Parathyroid adenoma (tissue), 2 donors: ENCODE measurements around the gene TMCO2.

Experiments used
- H2AFZ ChIP-seq: fragments of 300-600 bp; sonication (generic); one replicate; pipeline ENCODE4 v1.7.0; 2017; ENCODE audit warnings: antibody characterized with exemption, mild to moderate bottlenecking
- H3K27ac ChIP-seq: fragments of 300-600 bp; sonication (generic); one replicate; pipeline ENCODE4 v1.7.0; 2017
- H3K27me3 ChIP-seq: fragments of 300-600 bp; sonication (generic); one replicate; pipeline ENCODE4 v1.7.0; 2017; ENCODE audit warnings: low read length; ENCODE audit not compliant: control insufficient read depth, insufficient read depth
- H3K36me3 ChIP-seq: fragments of 300-600 bp; sonication (generic); one replicate; pipeline ENCODE4 v1.7.0; 2017; ENCODE audit warnings: low read length; ENCODE audit not compliant: control insufficient read depth, insufficient read depth
- H3K4me1 ChIP-seq: fragments of 300-600 bp; sonication (generic); one replicate; pipeline ENCODE4 v1.7.0; 2017; ENCODE audit warnings: control low read depth
- H3K4me2 ChIP-seq: fragments of 300-600 bp; sonication (generic); one replicate; pipeline ENCODE4 v1.7.0; 2017; ENCODE audit warnings: low read length
- H3K4me3 ChIP-seq: fragments of 300-600 bp; sonication (generic); one replicate; pipeline ENCODE4 v1.7.0; 2017; ENCODE audit warnings: low read depth, low read length
- H3K79me2 ChIP-seq: fragments of 300-600 bp; sonication (generic); one replicate; pipeline ENCODE4 v1.7.0; 2017; ENCODE audit warnings: control low read depth
- H3K9ac ChIP-seq: fragments of 300-600 bp; sonication (generic); one replicate; pipeline ENCODE4 v1.7.0; 2017; ENCODE audit warnings: mild to moderate bottlenecking
- H3K9me3 ChIP-seq: fragments of 300-600 bp; sonication (generic); one replicate; pipeline ENCODE4 v1.7.0; 2017; ENCODE audit warnings: low read length; ENCODE audit not compliant: control insufficient read depth
- CTCF ChIP-seq: fragments of 300-600 bp; sonication (generic); IDR thresholded peaks from one replicate; pipeline ENCODE4 v1.7.0; 2017; ENCODE audit warnings: antibody characterized with exemption, mild to moderate bottlenecking
- donor health status: primary hyperparathyroidism.

The TMCO2 gene

GRCh38 chr1:40248412-40248811 is 675 bp downstream of the TMCO2 start:
- no peak for TF ChIP-seq CTCF
- Histone ChIP-seq H3K27ac (no peak overlapping the region), H3K9me3 (no peaks in the 10 kb centered on the region), H3K4me3 (no peak overlapping the region), H3K4me1 (no peaks in the 10 kb centered on the region), H3K36me3 (no peaks in the 10 kb centered on the region), H2AFZ (no peak overlapping the region), H3K79me2 (no peaks in the 10 kb centered on the region), H3K27me3 (no peaks in the 10 kb centered on the region), H3K4me2 (no peak overlapping the region), H3K9ac (no peak overlapping the region)

- Histone ChIP-seq H3K9me3 (no peaks in the 10 kb centered on the region), H3K27ac (no peak overlapping the region), H3K79me2 (no peaks in the 10 kb centered on the region), H3K4me1 (peaks cover 3% of the 10 kb centered on the region), H2AFZ (no peak overlapping the region), H3K4me2 (no peak overlapping the region), H3K36me3 (no peaks in the 10 kb centered on the region), H3K9ac (no peak overlapping the region), H3K27me3 (no peaks in the 10 kb centered on the region), H3K4me3 (no peak overlapping the region)
- no peak for TF ChIP-seq CTCF
These were observed 3.7 kb downstream of the TMCO2 start for GRCh38 chr1:40251456-40251855.

- Histone ChIP-seq H3K79me2 (no peaks in the 10 kb centered on the region), H3K4me1 (peaks cover 5% of the 10 kb centered on the region), H3K4me3 (no peak overlapping the region), H3K36me3 (no peaks in the 10 kb centered on the region), H3K4me2 (no peak overlapping the region), H2AFZ (no peak overlapping the region), H3K9me3 (no peaks in the 10 kb centered on the region), H3K27me3 (no peaks in the 10 kb centered on the region), H3K9ac (no peak overlapping the region), H3K27ac (no peak overlapping the region)
- TF ChIP-seq CTCF: no peak
These were observed 4.9 kb downstream of the TMCO2 start for GRCh38 chr1:40252601-40253000.

GRCh38 chr1:40255231-40255630 is 7.5 kb downstream of the TMCO2 start:
- no peaks in the 10 kb centered on the region for H3K79me2 ChIP-seq
- no peak overlapping the region for H2AFZ ChIP-seq
- no peaks in the 10 kb centered on the region for H3K36me3 ChIP-seq

More at GRCh38 chr1:40255231-40255630, 7.5 kb downstream of the TMCO2 start:
- H3K4me2 ChIP-seq: no peak overlapping the region
- no peaks in the 10 kb centered on the region for H3K27me3 ChIP-seq
- H3K9me3 ChIP-seq: no peaks in the 10 kb centered on the region
- H3K4me3 ChIP-seq: no peak overlapping the region
- H3K9ac ChIP-seq: no peak overlapping the region
- no peak overlapping the region for H3K27ac ChIP-seq
- no peak for TF ChIP-seq CTCF
- H3K4me1 ChIP-seq: peaks cover 5% of the 10 kb centered on the region
